NCI-H510A (cell line): ENCODE results near the gene MAP3K5.

Source experiments
- DNase-seq: peaks from one replicate; lab custom pipeline; 2025; lab: John Stamatoyannopoulos, UW

MAP3K5 gene

DNA sequence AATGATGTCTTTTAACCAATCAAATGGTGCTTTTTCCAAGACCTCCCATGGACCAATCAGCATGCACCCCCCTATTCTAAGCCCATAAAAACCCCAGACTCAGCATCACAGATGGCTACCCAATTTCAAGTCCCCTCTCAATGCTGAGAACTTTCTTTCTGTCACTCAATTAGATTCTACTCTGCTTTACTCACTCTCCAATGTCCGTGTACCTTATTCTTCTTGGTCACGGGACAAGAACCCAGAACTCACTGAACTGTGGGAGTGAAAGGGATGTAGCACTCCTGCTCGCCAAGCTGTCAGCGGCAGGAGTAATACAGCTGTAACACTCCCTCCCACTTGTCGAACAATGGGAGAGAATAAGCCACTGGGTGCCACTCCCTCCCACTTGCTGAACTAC lies 221.2 kb downstream of the MAP3K5 start:
- DNase-seq: no peak

DNA sequence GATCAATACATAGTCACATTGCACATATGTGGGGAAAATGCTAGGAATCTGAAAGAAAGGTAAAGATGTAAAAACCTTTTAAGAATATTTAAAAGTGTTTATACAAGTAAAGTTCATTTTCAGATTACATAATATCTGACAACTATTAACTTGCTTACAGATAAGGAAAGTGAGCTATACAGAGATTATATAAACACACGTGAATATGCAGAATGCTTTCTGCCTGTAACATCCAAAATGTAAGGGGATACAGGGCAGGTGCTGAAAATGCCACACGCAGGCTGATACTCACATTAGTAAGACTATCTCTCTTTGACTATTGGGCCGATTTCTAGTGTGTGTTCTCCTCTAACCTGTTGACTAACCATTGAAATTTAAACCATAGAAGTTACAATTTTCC lies 224.1 kb downstream of the MAP3K5 start:
- DNase-seq: no peak

DNA sequence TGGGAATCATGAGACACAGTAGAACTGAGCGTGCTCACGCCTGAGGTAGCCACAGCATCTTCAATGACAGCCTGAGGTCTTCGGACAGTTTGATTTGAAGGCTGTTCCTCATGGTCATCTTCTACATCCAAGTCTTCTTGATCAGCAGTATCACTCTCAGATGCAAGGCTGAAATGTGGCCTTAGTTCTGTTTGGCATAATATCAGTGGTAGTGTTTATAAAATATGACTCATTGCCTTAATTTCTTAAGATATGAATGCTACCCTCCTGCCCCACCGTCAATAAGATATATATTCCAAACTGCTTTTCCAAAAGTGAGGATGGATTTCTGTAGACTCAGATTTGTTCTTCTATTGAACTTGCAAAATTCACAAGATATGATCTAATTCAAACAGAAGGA lies 224.6 kb downstream of the MAP3K5 start:
- no peak for DNase-seq

DNA sequence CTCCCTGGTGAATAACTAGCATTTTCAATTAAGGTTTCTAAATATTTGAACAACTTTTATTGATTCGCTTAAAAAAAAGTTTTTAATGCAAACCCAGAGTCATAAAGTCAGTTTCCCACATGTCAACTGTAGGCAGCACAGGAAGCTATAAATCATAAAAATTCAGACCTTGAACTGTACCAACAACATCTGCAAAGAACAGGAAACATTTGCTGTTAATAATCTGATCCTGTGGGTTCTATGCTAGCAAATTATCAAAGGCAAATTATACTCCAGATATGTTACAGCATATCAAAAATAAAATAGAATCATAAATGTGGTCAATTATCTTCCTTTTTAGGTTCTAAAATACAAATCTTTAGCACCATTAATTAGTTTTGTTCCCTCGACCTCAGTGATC lies 225.4 kb downstream of the MAP3K5 start:
- DNase-seq: no peak

DNA sequence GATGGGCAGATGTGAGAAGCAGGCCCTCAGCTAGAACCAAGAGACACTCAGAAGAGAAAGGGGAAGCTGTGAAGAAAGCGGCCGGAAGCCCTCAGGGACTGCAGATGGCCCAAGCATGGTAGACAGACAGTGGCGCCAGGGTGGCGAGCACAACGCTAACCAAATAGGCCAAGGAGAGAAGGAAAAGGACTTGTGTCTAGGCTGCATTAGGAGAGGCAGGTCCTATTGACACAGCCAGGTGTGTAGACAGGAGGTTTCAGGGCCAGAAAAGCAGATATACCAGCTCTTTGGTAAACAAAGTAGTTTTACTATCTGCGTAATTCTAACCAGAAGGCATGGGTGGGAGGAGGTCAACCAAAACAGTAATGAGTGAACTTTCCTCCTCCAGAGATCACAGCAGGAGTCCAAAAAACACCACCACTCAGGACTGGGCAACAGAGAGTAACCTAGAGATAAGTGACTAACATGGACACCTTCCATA lies 226.2 kb downstream of the MAP3K5 start:
- no peak for DNase-seq

DNA sequence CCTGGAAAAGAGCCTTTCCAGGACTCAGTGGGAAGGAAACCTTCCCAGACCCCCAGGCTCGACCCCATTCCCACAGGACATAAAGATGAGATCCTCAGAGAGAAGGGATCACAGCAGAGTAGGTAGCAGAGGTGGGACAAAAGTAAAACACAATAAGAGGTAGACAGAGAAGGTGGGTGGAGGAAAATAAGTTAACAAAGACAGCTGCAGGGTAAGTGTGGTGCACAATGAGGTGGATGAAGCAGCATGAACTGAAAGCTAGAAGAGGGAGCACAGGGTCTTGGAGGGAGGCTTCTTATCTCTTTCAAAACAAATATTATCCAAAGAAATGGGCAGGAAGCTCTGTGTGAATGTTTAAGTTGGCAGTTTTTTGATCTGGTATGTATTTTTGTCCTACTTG lies 228.1 kb downstream of the MAP3K5 start:
- no peak for DNase-seq

DNA sequence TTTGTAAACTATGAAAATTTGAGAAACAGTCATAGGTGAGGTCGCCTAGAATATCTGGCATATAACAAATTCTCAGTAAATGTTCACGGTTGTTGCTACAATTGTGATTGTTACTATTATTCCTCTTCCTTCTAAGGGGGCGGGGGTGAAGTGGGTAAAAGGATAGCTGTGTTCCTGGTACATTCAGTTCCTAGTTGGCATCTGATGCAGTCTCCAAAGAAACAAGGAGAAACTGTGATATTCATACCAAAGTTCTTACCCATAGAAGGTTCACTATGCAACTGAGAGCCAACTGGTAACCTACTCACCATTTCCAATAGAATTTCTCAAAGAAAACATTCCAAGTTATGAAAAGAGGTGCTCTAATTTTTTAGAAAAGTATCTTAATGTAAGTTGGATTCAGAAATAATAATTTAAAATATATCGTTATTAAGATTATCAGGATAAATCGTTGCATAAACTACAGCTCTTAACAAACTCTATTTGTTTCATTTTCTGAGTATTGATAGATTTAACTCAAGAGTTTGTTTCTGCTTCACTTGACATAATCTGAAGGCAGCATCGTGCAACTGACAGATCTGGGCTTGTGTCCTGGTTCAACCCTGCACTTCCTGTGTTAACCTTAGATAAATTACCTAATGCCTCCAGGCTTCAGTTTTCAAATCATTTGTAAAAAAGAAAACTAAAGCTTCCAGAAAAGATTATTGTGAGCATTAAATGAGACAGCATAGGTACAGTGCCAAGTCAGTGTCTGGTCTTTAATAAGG lies 228.7 kb downstream of the MAP3K5 start:
- no peak for DNase-seq

DNA sequence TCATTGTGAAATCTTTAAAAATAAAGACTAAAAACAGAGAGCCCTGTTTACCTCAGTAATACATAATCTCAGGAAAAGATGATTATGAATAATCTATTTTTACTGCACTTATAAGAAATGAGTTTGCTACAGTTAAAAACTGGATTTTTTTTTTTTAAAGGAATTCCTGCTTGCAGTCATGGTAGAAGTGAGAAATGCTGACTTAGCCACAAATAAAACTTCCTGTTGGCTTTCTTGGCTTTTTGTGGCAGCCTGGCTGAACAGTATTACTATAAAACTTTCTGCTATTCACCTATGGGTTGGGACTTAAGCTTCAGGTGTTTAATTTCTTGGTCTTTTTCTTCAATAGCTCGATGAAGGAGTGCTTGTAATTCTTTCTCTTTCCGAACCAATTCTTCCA lies 230.1 kb downstream of the MAP3K5 start:
- no peak for DNase-seq

DNA sequence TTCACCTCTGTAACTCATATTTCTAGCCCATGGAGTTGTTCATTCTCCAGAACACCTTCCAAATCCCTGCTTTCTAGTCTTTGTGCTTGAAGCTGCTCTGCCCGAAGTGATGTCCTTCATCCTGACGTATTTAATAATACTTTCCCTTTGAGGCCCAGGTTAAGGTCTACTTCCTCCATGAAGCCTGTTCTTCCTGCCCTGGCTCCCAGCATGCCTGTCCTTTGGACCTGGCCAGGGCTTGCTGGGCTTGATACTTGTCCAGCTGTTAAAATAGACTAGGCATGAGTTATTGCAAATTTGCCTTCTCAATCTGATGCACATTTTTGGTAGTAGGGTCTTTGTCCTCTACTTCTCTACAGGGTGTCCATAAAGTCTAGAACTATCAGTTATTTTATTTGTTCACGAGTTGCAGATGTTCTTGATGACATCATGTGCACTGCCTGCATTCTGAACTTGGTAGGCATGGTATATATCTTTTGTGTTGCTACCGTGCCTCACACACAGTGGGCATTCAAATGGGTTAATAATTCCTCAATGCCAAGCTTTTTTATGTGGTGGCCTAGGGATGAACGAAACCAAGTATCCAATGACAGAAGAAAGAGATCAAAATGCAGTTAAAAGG lies 239.0 kb downstream of the MAP3K5 start:
- no peak for DNase-seq

DNA sequence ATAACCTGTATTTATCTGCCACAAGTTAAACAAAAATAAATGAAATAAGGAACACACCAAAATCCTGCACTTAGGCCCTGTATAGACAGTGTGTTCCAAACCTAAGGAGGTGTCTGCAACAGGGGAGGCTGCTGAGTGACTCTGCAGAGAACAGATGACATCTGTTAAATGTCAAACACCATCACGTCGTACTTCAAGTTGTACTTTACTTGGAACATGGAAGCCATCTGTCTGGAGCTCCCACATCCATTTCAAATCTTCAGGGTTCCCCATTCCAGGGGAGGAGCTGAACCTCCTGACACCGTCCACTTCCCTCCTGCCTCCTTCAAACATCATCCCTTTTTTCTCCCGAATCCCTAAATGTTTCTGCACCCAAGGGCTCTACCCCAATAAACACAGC lies 240.2 kb downstream of the MAP3K5 start:
- DNase-seq: no peak

DNA sequence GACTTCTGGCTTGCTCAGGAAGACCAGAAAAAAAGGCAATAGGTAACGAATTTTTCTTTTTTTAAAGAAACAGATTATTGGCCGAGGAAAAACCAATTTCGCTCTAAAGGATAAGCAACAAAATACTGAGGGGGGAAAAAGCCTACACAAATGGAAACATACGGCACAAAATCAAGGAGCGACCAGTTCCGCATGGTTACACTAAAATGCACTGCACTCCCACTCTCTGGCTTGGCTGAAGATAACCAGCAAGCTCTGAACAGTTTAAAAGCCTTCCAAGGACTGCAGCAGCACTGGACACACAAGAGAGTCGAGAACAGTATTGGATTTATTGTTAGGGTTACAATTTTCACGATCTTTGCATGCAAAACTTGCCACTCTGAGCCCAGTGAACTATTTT lies 241.2 kb downstream of the MAP3K5 start:
- DNase-seq: no peak

DNA sequence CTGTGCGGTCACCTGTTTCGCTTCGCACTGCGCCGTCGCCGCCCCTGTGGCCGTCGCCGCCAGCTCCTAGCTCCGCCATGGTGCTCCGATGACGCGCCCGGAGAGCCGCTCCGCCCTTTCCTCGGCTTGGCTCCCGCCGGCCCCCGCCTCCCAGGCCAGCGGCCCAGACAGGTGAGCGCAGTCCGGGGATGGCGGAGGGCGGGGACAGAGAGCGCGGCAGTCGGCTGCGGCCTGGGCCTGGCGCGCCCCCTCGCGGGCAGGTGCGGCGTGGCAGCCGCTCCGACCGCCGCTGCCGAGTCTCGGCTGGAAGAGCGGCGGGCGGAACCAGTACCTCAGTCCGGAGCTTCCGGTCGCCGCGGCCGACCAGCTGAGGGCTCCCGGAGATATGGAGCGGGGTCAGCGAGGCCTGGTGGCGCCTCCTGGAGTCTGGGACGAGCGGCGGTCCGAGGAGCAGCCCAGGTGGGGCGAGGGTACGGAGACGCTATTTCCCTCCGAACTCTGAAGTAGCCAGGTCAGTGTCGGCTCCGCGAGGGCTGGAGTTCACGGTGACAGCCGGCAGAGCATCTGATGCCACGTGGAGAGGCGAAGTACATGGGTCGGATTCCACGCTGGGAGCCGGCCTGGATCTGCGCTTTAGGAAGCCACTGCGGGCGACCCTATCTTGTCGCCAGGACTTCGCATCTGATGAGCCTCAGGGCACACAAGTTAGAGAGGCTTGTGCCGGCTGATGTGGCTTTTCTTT lies 241.8 kb downstream of the MAP3K5 start, which contains the start of gene MAP7:
MAP7 (minus strand) TSS at position 93 of the 742 bp plus-strand sequence; CDS start at position 79, 14 bp downstream.
- peak; percentile 86 for DNase-seq

DNA sequence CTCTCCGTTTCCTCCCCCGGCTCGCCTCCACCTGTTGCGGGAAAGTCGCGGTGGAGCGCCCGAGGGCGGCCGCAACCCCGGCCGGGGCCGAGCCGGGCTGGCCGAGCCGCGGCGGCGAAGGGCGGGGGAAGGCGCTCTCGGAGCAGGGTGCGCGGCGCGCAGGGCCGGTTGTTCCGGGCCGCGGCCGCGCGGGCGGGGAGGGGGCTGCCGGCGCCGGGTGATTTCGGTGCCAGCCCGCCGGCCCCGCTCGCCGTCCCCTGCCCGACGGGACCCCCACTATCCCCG lies 242.3 kb downstream of the MAP3K5 start:
- DNase-seq: no peak

DNA sequence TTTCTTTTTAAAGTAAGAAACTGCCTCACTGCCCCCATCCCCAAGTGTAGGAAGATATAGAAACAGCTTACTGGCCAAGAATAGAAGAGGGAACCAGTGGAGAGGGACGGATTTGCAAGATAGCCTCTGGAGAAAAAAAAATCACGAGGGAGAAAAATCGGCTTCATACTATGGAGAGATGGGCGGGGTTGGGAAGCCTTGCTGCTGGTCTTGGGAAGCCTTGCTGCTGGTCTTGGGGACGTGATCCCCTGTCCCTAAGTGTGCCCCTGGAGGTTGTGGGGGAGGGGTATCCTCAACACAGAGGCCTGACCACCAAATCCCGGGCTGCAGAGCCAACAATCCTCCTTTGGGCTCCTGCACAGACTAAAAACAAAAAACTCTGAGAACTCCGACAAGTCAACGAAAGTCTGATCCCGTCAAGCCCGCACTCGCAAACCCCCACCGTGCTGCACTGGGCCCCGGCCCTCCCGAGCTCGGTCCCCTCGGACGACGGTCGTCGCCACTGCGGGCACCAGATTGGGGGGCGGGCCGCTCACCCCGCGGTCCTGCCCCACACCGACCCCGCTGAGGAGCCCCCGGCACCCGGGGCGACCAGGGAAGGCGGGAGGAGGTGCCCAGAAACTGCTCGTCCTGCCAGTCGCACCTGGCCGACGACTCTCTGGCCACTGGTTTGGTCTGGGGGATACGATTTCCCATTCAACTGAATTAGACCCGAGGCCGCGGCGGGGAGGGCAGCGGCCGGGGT lies 242.8 kb downstream of the MAP3K5 start:
- no peak for DNase-seq

DNA sequence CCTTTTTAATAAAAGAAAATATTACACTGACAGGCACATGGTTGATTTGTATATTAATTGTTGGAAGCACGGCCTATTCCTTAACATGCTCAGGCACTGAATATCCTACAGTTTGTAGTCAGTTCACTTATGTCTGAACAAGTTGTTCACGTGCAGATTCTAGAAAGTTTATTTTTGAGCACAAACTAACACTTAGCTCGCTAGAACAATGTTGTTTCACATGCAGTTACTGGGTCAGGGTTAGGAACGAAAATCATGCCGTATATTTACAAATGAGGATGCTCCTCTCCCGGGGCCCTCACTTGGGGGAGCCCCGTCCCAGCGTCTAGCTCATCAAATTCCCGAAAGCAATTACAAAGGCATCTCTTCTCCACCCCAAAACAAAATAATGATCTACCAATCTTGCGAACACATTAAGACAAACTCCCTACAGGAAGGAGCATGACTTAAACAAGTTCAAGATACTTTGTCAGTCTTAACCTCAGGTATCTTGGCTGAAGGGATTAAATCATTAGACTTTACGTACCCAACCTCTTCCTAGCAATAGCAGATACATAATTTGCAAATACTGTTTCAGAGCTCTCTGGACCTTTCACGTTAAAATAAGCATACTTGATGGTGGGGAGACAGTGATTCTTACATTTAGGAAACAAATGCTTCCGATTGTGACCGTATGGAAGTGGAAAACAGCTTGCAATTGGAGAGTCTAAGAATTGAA lies 243.5 kb downstream of the MAP3K5 start:
- no peak for DNase-seq

DNA sequence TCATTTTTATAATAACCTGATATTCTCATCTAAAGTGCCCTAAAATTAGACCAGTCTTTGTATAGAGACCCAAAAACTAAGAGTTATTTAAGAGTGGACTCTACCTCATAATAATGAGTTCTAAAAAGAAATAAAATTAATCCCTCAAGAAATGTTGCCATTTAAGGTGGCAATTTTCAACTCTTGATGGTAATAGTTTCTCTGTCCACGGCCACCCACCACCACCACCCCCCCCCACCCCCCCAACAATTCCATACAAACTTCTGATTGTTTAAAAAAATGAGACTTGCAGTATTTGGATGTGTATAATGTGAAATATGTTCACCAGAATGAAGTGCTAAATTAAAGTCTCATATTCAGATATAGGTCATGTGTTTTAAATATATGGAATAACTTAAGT lies 244.4 kb downstream of the MAP3K5 start:
- DNase-seq: no peak

DNA sequence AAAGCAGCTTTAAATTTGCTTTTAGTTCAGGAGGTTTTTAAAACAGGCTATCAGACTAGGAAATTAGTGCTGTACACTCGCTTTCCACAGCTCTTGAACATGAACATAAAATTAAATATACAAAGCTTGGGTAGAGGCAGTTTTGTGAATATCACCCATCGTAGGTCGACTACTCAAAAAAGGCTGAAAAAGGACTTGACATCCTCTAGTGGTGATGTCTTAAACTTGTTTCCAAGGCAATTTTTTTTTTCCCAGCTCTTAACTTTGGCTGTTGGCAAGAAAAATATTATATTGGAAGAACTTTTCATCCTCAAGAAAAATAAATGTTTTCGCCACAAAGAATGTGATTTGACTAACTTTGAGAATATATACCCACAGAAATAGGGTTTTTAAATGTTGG lies 244.9 kb downstream of the MAP3K5 start:
- DNase-seq: no peak

DNA sequence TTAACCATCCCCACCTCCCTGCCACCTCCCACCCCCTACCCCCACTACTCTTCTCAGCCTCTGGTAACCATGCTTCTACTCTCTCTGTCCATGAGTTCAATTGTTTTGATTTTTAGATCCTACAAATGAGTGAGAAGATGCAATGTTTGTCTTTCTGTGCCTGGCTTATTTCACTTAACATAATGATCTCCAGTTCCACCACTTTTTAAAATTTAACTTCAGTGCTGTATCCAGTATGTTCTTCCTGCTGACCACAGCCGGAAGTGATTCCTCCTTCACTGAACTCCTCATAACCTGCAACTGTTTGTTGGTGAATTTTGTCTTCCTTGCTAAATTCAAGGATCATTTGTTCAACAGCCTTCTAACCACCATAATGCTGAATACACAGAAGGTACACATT lies 245.9 kb downstream of the MAP3K5 start:
- DNase-seq: no peak

DNA sequence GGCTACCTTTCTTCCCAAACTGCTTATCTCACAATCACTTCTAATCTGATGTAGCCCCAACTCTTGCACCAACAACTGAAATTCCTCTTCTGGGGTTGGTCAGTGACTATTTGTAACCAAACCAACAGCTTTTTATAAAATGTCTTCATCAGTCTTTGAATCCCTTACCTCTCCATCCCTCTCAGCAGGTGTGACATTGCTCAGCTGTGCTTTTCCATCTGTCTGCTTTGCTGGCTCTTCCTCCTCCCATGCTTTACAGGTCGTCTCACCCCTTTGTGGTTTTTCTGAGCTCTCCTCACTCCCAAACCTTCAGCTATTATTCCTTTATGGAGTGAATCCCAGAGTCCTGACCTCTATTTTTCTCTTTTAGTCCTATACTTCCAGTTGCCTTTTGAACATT lies 248.0 kb downstream of the MAP3K5 start:
- no peak for DNase-seq

DNA sequence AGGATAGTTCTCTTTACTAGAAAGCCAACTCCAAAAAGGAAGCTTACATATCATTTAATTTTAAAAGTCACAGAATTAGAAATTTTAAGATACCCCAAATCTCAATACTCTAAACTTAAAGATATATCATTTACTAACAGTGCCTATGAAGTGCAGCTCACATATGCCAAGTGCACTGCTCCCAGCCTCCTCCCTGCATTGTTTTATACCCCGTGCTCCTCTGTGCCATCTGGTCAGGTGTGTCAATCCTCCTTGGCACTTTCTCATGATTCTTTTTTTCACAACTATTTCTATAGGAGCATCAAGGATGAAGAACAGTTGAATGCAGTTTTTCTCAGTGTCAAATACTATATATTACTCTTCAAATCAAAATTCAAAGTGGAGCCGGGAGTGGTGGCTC lies 250.9 kb downstream of the MAP3K5 start:
- DNase-seq: no peak

DNA sequence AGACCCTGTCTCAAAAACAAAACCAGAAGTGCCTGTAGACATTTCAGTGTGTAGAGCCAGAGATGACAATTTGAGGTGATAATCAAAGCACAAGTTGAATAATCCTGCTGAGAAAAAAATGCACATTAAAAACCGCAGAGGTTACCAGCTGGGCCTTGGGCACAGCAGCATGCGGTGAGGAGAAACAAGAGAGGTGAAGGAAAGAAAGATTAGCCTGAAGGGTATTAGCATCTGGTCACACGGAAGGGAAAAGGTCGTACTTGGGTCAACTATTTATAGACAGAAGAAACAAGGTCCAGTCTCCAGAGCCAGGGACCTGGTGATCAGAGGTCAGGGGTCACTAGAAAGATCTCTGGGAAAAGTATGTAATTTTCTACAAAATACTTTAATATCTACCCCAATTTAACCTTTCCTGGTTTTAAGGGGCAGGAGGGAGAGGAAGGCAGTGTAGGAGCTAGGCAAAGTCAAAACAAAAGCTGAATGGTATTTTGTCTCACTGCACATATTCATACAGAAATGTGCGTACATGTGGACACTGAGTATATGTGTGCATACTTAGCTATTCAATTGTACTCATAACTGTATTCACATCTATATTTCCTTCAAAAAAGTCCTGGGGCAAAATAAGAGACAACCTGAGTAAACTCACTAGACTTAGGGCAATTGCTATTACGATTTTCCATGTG lies 252.2 kb downstream of the MAP3K5 start:
- no peak for DNase-seq
